Fibroblast of the aortic adventitia (primary cell): Measurements from ENCODE around the gene IRGQ. TPM values are rescaled to one million over a fixed set of nuclear protein-coding genes. Genes with fewer than 3 reads are reported as not detected.
"Not testable (repeated sequence)": the region's sequence is repeated elsewhere in the genome, so short reads cannot be mapped to it uniquely, and the experiment has no call there.

ENCODE experiments used
- DNase-seq: peaks from one replicate; pipeline ENCODE4 v3.0.0-alpha.2; 2010; ENCODE audit warnings: low read depth
- H3K4me3 ChIP-seq: 2 replicates; pipeline ENCODE4 v1.5.1; 2011; ENCODE audit warnings: low read depth, mild to moderate bottlenecking, control low read depth, low read length, moderate library complexity
- CTCF ChIP-seq: IDR thresholded peaks from 2 replicates; pipeline ENCODE4 v1.5.1; 2011; ENCODE audit warnings: mild to moderate bottlenecking, low read length, control low read depth, inconsistent platforms; ENCODE audit not compliant: insufficient read depth
- total RNA-seq: library from RNA; depleted of rRNA; stranded (reverse); fragments of >200 nt; gene quantifications from 2 replicates; pipeline ENCODE4 v1.2.3, GENCODE V29; 2012; ENCODE audit warnings: low replicate concordance

The IRGQ gene
- total RNA-seq, 1 donor = 17.5 TPM

- DNase-seq = no peak
- TF ChIP-seq CTCF = no peak
- no peak overlapping the region for H3K4me3 ChIP-seq
Observed at GRCh38 chr19:43609872-43610271, 13.9 kb upstream of the IRGQ start.

GRCh38 chr19:43607238-43608205, 11.6 kb upstream of the IRGQ start:
- H3K4me3 ChIP-seq = no peak overlapping the region
- no peak for DNase-seq

GRCh38 chr19:43606569-43607229, 10.8 kb upstream of the IRGQ start:
- TF ChIP-seq CTCF = no peak
- no peak overlapping the region for H3K4me3 ChIP-seq
- no peak for DNase-seq

More at GRCh38 chr19:43607238-43608205, 11.6 kb upstream of the IRGQ start:
- no peak for TF ChIP-seq CTCF

GRCh38 chr19:43605875-43606568, 10.1 kb upstream of the IRGQ start:
- H3K4me3 ChIP-seq = no peak overlapping the region
- DNase-seq = no peak
- no peak for TF ChIP-seq CTCF

- not testable (repeated sequence) for DNase-seq, H3K4me3 ChIP-seq
Observed at GRCh38 chr19:43600326-43600725, 4.4 kb upstream of the IRGQ start.

GRCh38 chr19:43599635-43600295, 3.8 kb upstream of the IRGQ start:
- H3K4me3 ChIP-seq = no peak overlapping the region
- DNase-seq = no peak
- no peak for TF ChIP-seq CTCF
